Caco-2 (cell line): ENCODE results near the gene C8G. TPM values are rescaled to one million over a fixed set of nuclear protein-coding genes. Genes with fewer than 3 reads are reported as not detected.

ENCODE experiments used
- BruUV-seq: library from RNA; stranded (reverse); fragments of 400-500 nt; replicated peaks from 2 replicates; lab custom pipeline; 2021; lab: Mats Ljungman, UMichigan
- CTCF ChIA-PET: fragments of 300-600 bp; sonication (Branson Sonifier 250); formaldehyde crosslinking; loops from one replicate; lab custom pipeline; 2022; ENCODE audit warnings: antibody characterized with exemption; lab: Charles Lee
- POLR2A ChIA-PET: fragments of 300-600 bp; sonication (Branson Sonifier 250); formaldehyde crosslinking; loops from one replicate; lab custom pipeline; 2022; ENCODE audit warnings: antibody characterized with exemption; lab: Charles Lee
- DNase-seq, 2 experiments: peaks; one replicate each; pipeline versions ENCODE4 v3.0.0 to v3.0.0-alpha.2; 2020 to 2022
- H3K27me3 ChIP-seq: replicated peaks from 2 replicates; pipeline ENCODE4 v1.6.0; 2011; ENCODE audit warnings: low read length; ENCODE audit not compliant: control insufficient read depth, insufficient read depth
- H3K36me3 ChIP-seq: 2 replicates; pipeline ENCODE4 v1.5.1; 2011; ENCODE audit warnings: low read length; ENCODE audit not compliant: control insufficient read depth, insufficient read depth
- H3K4me1 ChIP-seq: fragments of 250-450 bp; sonication (Bioruptor Pico); 2 replicates; pipeline ENCODE4 v1.5.1; 2020; ENCODE audit warnings: mild to moderate bottlenecking
- H3K4me3 ChIP-seq: 2 replicates; pipeline ENCODE4 v1.5.1; 2011; ENCODE audit warnings: low read depth, mild to moderate bottlenecking, control low read depth, low read length
- H3K9me3 ChIP-seq: fragments of 250-450 bp; sonication (Bioruptor Pico); 2 replicates; pipeline ENCODE4 v1.5.1; 2020; ENCODE audit warnings: mild to moderate bottlenecking, moderate library complexity
- H3K27ac Mint-ChIP-seq: one replicate; pipeline ENCODE4 v1.8.0; 2022; ENCODE audit warnings: mixed read lengths; ENCODE audit not compliant: unreplicated experiment
- H3K27me3 Mint-ChIP-seq: one replicate; pipeline ENCODE4 v1.8.0; 2022; ENCODE audit warnings: mixed read lengths; ENCODE audit not compliant: insufficient read depth, unreplicated experiment
- H3K36me3 Mint-ChIP-seq: one replicate; pipeline ENCODE4 v1.8.0; 2022; ENCODE audit warnings: mild to moderate bottlenecking, mixed read lengths; ENCODE audit not compliant: insufficient read depth, unreplicated experiment
- H3K4me1 Mint-ChIP-seq: one replicate; pipeline ENCODE4 v1.8.0; 2022; ENCODE audit warnings: low read depth, mixed read lengths; ENCODE audit not compliant: unreplicated experiment
- H3K4me3 Mint-ChIP-seq: one replicate; pipeline ENCODE4 v1.8.0; 2022; ENCODE audit warnings: mild to moderate bottlenecking, moderate library complexity, mixed read lengths; ENCODE audit not compliant: unreplicated experiment
- H3K9me3 Mint-ChIP-seq: one replicate; pipeline ENCODE4 v1.8.0; 2022; ENCODE audit warnings: mixed read lengths; ENCODE audit not compliant: unreplicated experiment
- intact Hi-C: fragments of 100-400 bp; cut with micrococcal nuclease; formaldehyde crosslinking; loops from one replicate; pipeline ENCODE4 v1.10.0; 2022; ENCODE audit not compliant: unreplicated experiment
- total RNA-seq: library from RNA; stranded (reverse); gene quantifications from 2 replicates; pipeline ENCODE4 v1.2.3, GENCODE V29; 2022
- TF ChIP-seq, protein P1 (sequence below), 2 experiments: fragments of 200-600 bp in 1 of 2; IDR thresholded peaks; 1 replicate in 1 of 2; 2 replicates in 1 of 2; pipeline versions ENCODE4 v1.5.1 to v1.8.0; 2011 to 2022; ENCODE audit warnings: antibody characterized with exemption in 1 of 2, control low read depth in 1 of 2, inconsistent platforms in 1 of 2, low read depth in 1 of 2, low read length in 1 of 2, mild to moderate bottlenecking in 1 of 2, moderate library complexity in 1 of 2; ENCODE audit not compliant: insufficient read depth in 1 of 2, severe bottlenecking in 1 of 2, unreplicated experiment in 1 of 2

The C8G gene
- total RNA-seq, 1 experiment from 2014 or later: 0.77 TPM

DNA sequence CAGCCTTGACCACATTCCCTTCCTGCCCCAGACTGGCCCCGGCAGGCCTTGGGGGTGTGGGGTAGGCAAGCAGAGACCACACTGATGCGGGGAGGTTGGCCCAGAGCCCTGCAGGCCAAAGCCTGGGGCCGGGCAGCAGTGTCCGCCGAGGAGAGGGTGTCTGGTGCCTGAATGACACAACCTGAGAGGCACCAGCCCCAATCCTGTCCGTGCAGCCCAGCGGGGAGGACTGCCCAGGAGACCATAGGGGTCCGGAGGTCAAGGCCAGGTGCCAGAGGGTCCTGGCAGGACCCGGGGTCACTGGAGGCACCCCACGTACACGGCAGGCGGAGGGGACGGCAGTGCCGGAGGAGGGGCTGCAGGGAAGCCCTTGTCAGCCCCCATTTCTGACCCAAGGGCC lies 26.7 kb downstream of the C8G start:
- H3K9me3 Mint-ChIP-seq: no peaks in the 10 kb centered on the region
- Histone ChIP-seq H3K4me1 (no peaks in the 10 kb centered on the region), H3K4me3 (no peak overlapping the region), H3K9me3 (no peaks in the 10 kb centered on the region), H3K27me3 (no peaks in the 10 kb centered on the region), H3K36me3 (no peaks in the 10 kb centered on the region)
- TF ChIP-seq, protein P1, sequence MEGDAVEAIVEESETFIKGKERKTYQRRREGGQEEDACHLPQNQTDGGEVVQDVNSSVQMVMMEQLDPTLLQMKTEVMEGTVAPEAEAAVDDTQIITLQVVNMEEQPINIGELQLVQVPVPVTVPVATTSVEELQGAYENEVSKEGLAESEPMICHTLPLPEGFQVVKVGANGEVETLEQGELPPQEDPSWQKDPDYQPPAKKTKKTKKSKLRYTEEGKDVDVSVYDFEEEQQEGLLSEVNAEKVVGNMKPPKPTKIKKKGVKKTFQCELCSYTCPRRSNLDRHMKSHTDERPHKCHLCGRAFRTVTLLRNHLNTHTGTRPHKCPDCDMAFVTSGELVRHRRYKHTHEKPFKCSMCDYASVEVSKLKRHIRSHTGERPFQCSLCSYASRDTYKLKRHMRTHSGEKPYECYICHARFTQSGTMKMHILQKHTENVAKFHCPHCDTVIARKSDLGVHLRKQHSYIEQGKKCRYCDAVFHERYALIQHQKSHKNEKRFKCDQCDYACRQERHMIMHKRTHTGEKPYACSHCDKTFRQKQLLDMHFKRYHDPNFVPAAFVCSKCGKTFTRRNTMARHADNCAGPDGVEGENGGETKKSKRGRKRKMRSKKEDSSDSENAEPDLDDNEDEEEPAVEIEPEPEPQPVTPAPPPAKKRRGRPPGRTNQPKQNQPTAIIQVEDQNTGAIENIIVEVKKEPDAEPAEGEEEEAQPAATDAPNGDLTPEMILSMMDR (IDR thresholded peaks at IDR 0.05; ENCODE audit: insufficient read depth in 1 of 2, low read depth in 1 of 2, low read length in 1 of 2, severe bottlenecking in 1 of 2, unreplicated experiment in 1 of 2): no peak
- POLR2A ChIA-PET: no interaction called here
- H3K4me1 Mint-ChIP-seq: no peaks in the 10 kb centered on the region
- intact Hi-C loops: no loop called here
- no peaks in the 10 kb centered on the region for H3K27me3 Mint-ChIP-seq
- CTCF ChIA-PET: no interaction called here
- no TSS peak for BruUV-seq
- H3K4me3 Mint-ChIP-seq: no peak overlapping the region
- no peak for DNase-seq
- H3K27ac Mint-ChIP-seq: no peak overlapping the region
- H3K36me3 Mint-ChIP-seq: no peaks in the 10 kb centered on the region

DNA sequence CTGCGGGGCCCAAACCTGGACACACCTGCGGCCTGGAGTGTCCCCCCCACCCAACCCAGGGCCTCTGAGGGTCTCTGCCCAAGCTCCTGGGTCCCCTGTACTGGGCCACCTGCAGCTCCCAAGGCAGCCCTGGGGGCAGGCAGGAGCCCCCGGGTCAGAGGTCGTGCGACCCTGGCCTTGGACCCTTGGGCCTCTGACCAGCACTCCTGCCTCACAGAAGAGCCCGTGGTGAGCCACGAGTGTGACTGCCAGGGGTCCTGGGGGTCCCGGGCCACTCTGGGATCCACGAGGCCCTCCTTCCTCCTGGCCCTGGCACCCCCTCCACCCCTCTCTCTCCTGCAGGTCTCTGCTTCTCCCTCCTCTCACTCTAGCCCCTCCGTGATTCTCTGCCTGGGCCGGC lies 27.3 kb downstream of the C8G start:
- no peaks in the 10 kb centered on the region for H3K36me3 Mint-ChIP-seq
- no peaks in the 10 kb centered on the region for H3K4me1 Mint-ChIP-seq
- Histone ChIP-seq H3K36me3 (no peaks in the 10 kb centered on the region), H3K4me3 (no peak overlapping the region), H3K4me1 (no peaks in the 10 kb centered on the region), H3K9me3 (no peaks in the 10 kb centered on the region), H3K27me3 (no peaks in the 10 kb centered on the region)
- CTCF ChIA-PET: no interaction called here
- POLR2A ChIA-PET: no interaction called here
- H3K27me3 Mint-ChIP-seq: no peaks in the 10 kb centered on the region
- TF ChIP-seq, protein P1 (IDR thresholded peaks at IDR 0.05; ENCODE audit: insufficient read depth in 1 of 2, low read depth in 1 of 2, low read length in 1 of 2, severe bottlenecking in 1 of 2, unreplicated experiment in 1 of 2): no peak
- intact Hi-C loops: no loop called here
- no peaks in the 10 kb centered on the region for H3K9me3 Mint-ChIP-seq
- BruUV-seq: no TSS peak
- no peak for DNase-seq
- H3K27ac Mint-ChIP-seq: no peak overlapping the region
- H3K4me3 Mint-ChIP-seq: no peak overlapping the region

DNA sequence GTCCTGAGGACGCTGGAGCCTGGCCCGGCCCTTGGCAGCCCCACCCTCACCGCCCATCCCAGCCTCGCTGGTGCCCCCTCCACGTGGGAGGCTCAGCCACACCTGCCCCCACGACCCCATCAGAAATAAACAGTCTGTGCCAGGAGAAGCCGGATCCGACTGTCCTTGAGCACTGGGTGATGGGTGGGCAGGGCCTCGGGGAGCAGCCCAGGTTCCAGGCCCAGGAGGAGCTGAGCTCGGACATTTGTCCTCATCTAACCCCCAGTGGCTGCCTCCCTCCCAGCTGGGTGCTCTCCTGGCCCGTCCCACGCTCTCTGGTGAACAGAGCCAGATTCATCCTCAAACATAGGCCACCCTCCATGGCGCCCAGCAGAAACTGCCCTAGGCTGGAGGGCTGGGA lies 27.7 kb downstream of the C8G start:
- H3K27me3 Mint-ChIP-seq: no peaks in the 10 kb centered on the region
- no peaks in the 10 kb centered on the region for H3K36me3 Mint-ChIP-seq
- TF ChIP-seq, protein P1 (IDR thresholded peaks at IDR 0.05; ENCODE audit: insufficient read depth in 1 of 2, low read depth in 1 of 2, low read length in 1 of 2, severe bottlenecking in 1 of 2, unreplicated experiment in 1 of 2): no peak
- H3K27ac Mint-ChIP-seq: no peak overlapping the region
- no peaks in the 10 kb centered on the region for H3K9me3 Mint-ChIP-seq
- Histone ChIP-seq H3K27me3 (no peaks in the 10 kb centered on the region), H3K36me3 (no peaks in the 10 kb centered on the region), H3K9me3 (no peaks in the 10 kb centered on the region), H3K4me1 (no peaks in the 10 kb centered on the region), H3K4me3 (no peak overlapping the region)
- intact Hi-C loops: no loop called here
- no peak overlapping the region for H3K4me3 Mint-ChIP-seq
- no peaks in the 10 kb centered on the region for H3K4me1 Mint-ChIP-seq
- ChIA-PET CTCF (no interaction called here), POLR2A (no interaction called here)
- BruUV-seq: no TSS peak
- DNase-seq: no peak
